ENCODE measurements around the gene PGAP2. TPM values are rescaled to one million over a fixed set of nuclear protein-coding genes. Genes with fewer than 3 reads are reported as not detected.
A peak's percentile ranks its signal among the peaks of the same experiment; 100 is the strongest.

The PGAP2 gene
- total RNA-seq, 1 experiment from 2014 or later: 72.2 TPM

GRCh38 chr11:3797329-3798090 lies 10.8 kb upstream of the PGAP2 start, which contains the start of gene NUP98:
NUP98 (minus strand) TSS chr11:3797554; CDS start chr11:3782117, 15,437 bp downstream.
- H3K27me3 ChIP-seq (ENCODE audit: control insufficient read depth, insufficient read depth, low read length): no peaks in the 10 kb centered on the region
- H3K4me3 ChIP-seq (ENCODE audit: low read depth in 2 of 2, low read length in 2 of 2): peak within 1 kb of the TSS; percentile 73 to 89
- in situ Hi-C loops (cut with HindIII; ENCODE audit: low pct_unique_long_range_greater_than_20kb, low sequenced_read_pairs) (no loop called here), intact Hi-C loops (cut with micrococcal nuclease; ENCODE audit: unreplicated experiment) (no loop called here)
- CTCF ChIA-PET: interaction anchor here (0.7 to 1.0 kb wide), 2 partner anchors 11 to 44 kb away, joined by 5 to 6 read pairs; partner anchors contain the start of genes PGAP2 and RHOG
- BruUV-seq (replicated peaks): no TSS peak
- TF ChIP-seq TCF7L2 (IDR thresholded peaks at IDR 0.05; ENCODE audit: low read depth, low read length): peak; percentile 98
- TF ChIP-seq POLR2AphosphoS5 (IDR thresholded peaks at IDR 0.05; ENCODE audit: low read depth, low read length): peak; percentile 97
- no peak for TF ChIP-seq REST (IDR thresholded peaks at IDR 0.05; ENCODE audit: insufficient read depth in 1 of 2, low read depth in 2 of 2, low read length in 1 of 2)
- TF ChIP-seq SIN3A (IDR thresholded peaks at IDR 0.05; ENCODE audit: borderline replicate concordance, insufficient read depth, low read depth, low read length): peak; percentile 92
- no peak for TF ChIP-seq CTCF (IDR thresholded peaks at IDR 0.05)
- peak; percentile 100 for DNase-seq (ENCODE audit: low read depth, low spot score)
- peaks cover 13% of the 10 kb centered on the region for H3K36me3 ChIP-seq (ENCODE audit: control insufficient read depth, insufficient read depth, low read length)
- POLR2A ChIA-PET: interaction anchor here (0.6 to 1.4 kb wide), 5 partner anchors 11 to 212 kb away, joined by 3 to 7 read pairs (median 3); partner anchors contain the start of gene PGAP2
- H3K27ac ChIP-seq (ENCODE audit: low read length): peak within 1 kb of the TSS; percentile 98
- peaks cover 10% of the 10 kb centered on the region for H3K4me1 ChIP-seq (ENCODE audit: control insufficient read depth, insufficient read depth, low read length)
- peak; percentile 95 for ATAC-seq
- no peaks in the 10 kb centered on the region for H3K9me3 ChIP-seq (ENCODE audit: control insufficient read depth, insufficient read depth, low read depth, low read length)

- peaks cover 10% of the 10 kb centered on the region for H3K4me1 ChIP-seq (ENCODE audit: control insufficient read depth, insufficient read depth, low read length)
- no peaks in the 10 kb centered on the region for H3K9me3 ChIP-seq (ENCODE audit: control insufficient read depth, insufficient read depth, low read depth, low read length)
- H3K27me3 ChIP-seq (ENCODE audit: control insufficient read depth, insufficient read depth, low read length): no peaks in the 10 kb centered on the region
- H3K36me3 ChIP-seq (ENCODE audit: control insufficient read depth, insufficient read depth, low read length): peaks cover 3% of the 10 kb centered on the region
- CTCF ChIA-PET: interaction anchor here (0.6 to 0.7 kb wide), 2 partner anchors 14 to 817 kb away, joined by 3 to 11 read pairs; no protein-coding TSS in a partner anchor
- no peak overlapping the region for H3K4me3 ChIP-seq (ENCODE audit: low read depth in 2 of 2, low read length in 2 of 2)
- intact Hi-C loops (cut with micrococcal nuclease; ENCODE audit: unreplicated experiment): no loop called here
- BruUV-seq (replicated peaks): no TSS peak
- peak overlapping the region; percentile 98 for H3K27ac ChIP-seq (ENCODE audit: low read length)
- TF ChIP-seq CTCF (IDR thresholded peaks at IDR 0.05) (no peak), REST (IDR thresholded peaks at IDR 0.05; ENCODE audit: insufficient read depth in 1 of 2, low read depth in 2 of 2, low read length in 1 of 2) (no peak), POLR2AphosphoS5 (IDR thresholded peaks at IDR 0.05; ENCODE audit: low read depth, low read length) (no peak), SIN3A (IDR thresholded peaks at IDR 0.05; ENCODE audit: borderline replicate concordance, insufficient read depth, low read depth, low read length) (no peak), TCF7L2 (IDR thresholded peaks at IDR 0.05; ENCODE audit: low read depth, low read length) (no peak)
- ATAC-seq (no peak), DNase-seq (ENCODE audit: low read depth, low spot score) (no peak)
- in situ Hi-C loops (cut with HindIII; ENCODE audit: low pct_unique_long_range_greater_than_20kb, low sequenced_read_pairs): no loop called here
- POLR2A ChIA-PET: interaction anchor here (0.6 to 0.7 kb wide), 2 partner anchors 26 to 1139 kb away, joined by 6 to 9 read pairs; no protein-coding TSS in a partner anchor
Measured at GRCh38 chr11:3799143-3799542, 9.2 kb upstream of the PGAP2 start.

Data from Panc1 (cell line).